Osteocyte (in vitro differentiated cells): ENCODE results near the gene DSTN. TPM values are rescaled to one million over a fixed set of nuclear protein-coding genes. Genes with fewer than 3 reads are reported as not detected.
A peak's percentile ranks its signal among the peaks of the same experiment; 100 is the strongest.

Source experiments
- DNase-seq: peaks from one replicate; pipeline ENCODE4 v3.0.0; 2021; ENCODE audit warnings: mixed read lengths; ENCODE audit not compliant: unreplicated experiment; ENCODE audit errors: extremely low spot score
- H3K27ac Mint-ChIP-seq: one replicate; pipeline ENCODE4 v1.8.0; 2021; ENCODE audit warnings: mild to moderate bottlenecking, mixed read lengths; ENCODE audit not compliant: unreplicated experiment
- H3K27me3 Mint-ChIP-seq: one replicate; pipeline ENCODE4 v1.8.0; 2021; ENCODE audit warnings: mixed read lengths; ENCODE audit not compliant: unreplicated experiment
- H3K36me3 Mint-ChIP-seq: one replicate; pipeline ENCODE4 v1.8.0; 2021; ENCODE audit warnings: mixed read lengths; ENCODE audit not compliant: unreplicated experiment
- H3K4me1 Mint-ChIP-seq: one replicate; pipeline ENCODE4 v1.8.0; 2021; ENCODE audit warnings: mixed read lengths; ENCODE audit not compliant: unreplicated experiment
- H3K4me3 Mint-ChIP-seq: one replicate; pipeline ENCODE4 v1.8.0; 2021; ENCODE audit warnings: mild to moderate bottlenecking, moderate library complexity, mixed read lengths; ENCODE audit not compliant: unreplicated experiment
- H3K9me3 Mint-ChIP-seq: one replicate; pipeline ENCODE4 v1.8.0; 2021; ENCODE audit warnings: mixed read lengths; ENCODE audit not compliant: unreplicated experiment
- CTCF ChIP-seq: fragments of 200-600 bp; sonication (generic); IDR thresholded peaks from 2 replicates; pipeline ENCODE4 v1.5.0; 2021; ENCODE audit warnings: antibody characterized with exemption, mild to moderate bottlenecking, moderate library complexity
- total RNA-seq: library from RNA; stranded (reverse); gene quantifications from 2 replicates; pipeline ENCODE4 v1.2.1, GENCODE V29; 2021

The DSTN gene
- total RNA-seq, 1 donor from 2014 or later = 684 TPM

- no peaks in the 10 kb centered on the region for H3K27me3 Mint-ChIP-seq
- H3K4me1 Mint-ChIP-seq = peaks cover 83% of the 10 kb centered on the region
- H3K36me3 Mint-ChIP-seq = no peaks in the 10 kb centered on the region
- no peak for TF ChIP-seq CTCF
- peaks cover 3% of the 10 kb centered on the region for H3K9me3 Mint-ChIP-seq
- DNase-seq = no peak
- H3K27ac Mint-ChIP-seq = peak overlapping the region; percentile 99
- H3K4me3 Mint-ChIP-seq = no peak overlapping the region
Measured at GRCh38 chr20:17562804-17563305, 7.0 kb upstream of the DSTN start.

GRCh38 chr20:17565169-17565845 lies 4.6 kb upstream of the DSTN start:
- peaks cover 1% of the 10 kb centered on the region for H3K36me3 Mint-ChIP-seq
- no peak for TF ChIP-seq CTCF
- no peak overlapping the region for H3K4me3 Mint-ChIP-seq
- peaks cover 69% of the 10 kb centered on the region for H3K4me1 Mint-ChIP-seq
- no peak for DNase-seq
- H3K27ac Mint-ChIP-seq = peak overlapping the region; percentile 89
- H3K27me3 Mint-ChIP-seq = no peaks in the 10 kb centered on the region
- peaks cover 1% of the 10 kb centered on the region for H3K9me3 Mint-ChIP-seq

DNA sequence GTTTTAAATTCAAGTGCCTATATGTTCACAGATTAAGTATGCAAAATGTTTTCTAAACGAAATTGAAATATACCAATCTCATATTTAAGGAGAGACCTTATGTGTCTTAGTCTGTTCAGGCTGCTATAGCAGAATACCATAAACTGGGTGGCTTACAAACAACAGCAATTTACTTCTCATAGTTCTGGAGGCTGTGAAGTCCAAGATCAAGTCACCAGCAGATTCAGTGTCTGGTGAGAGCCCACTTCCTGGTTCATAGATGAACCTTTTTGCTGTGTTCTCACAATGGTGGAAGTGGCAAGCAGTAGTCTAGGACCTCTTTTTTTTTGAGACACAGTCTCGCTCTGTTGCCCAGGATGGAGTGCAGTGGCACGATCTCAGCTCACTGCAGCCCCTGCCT lies 3.5 kb upstream of the DSTN start:
- Mint-ChIP-seq H3K4me3 (no peak overlapping the region), H3K36me3 (peaks cover 1% of the 10 kb centered on the region), H3K9me3 (no peaks in the 10 kb centered on the region), H3K27ac (peak overlapping the region; percentile 89), H3K27me3 (no peaks in the 10 kb centered on the region), H3K4me1 (peaks cover 58% of the 10 kb centered on the region)
- no peak for TF ChIP-seq CTCF
- no peak for DNase-seq

- peak overlapping the region; percentile 88 for H3K4me3 Mint-ChIP-seq
- H3K27ac Mint-ChIP-seq = peak overlapping the region; percentile 98
- peaks cover 4% of the 10 kb centered on the region for H3K36me3 Mint-ChIP-seq
- H3K27me3 Mint-ChIP-seq = no peaks in the 10 kb centered on the region
- peaks cover 61% of the 10 kb centered on the region for H3K4me1 Mint-ChIP-seq
- no peak for TF ChIP-seq CTCF
- no peak for DNase-seq
- H3K9me3 Mint-ChIP-seq = no peaks in the 10 kb centered on the region
Measured at GRCh38 chr20:17568045-17568788, 1.7 kb upstream of the DSTN start.

- TF ChIP-seq CTCF = no peak
- Mint-ChIP-seq H3K27me3 (no peaks in the 10 kb centered on the region), H3K4me1 (peaks cover 61% of the 10 kb centered on the region), H3K9me3 (no peaks in the 10 kb centered on the region), H3K4me3 (peak overlapping the region; percentile 88), H3K36me3 (peaks cover 4% of the 10 kb centered on the region), H3K27ac (peak overlapping the region; percentile 98)
- peak; percentile 96 for DNase-seq
Measured at GRCh38 chr20:17568972-17569521, 828 bp upstream of the DSTN start.
